ENCODE results near the gene STX10.
"Not testable (repeated sequence)": the region's sequence is repeated elsewhere in the genome, so short reads cannot be mapped to it uniquely, and the experiment has no call there.

- TF ChIP-seq, protein P1, sequence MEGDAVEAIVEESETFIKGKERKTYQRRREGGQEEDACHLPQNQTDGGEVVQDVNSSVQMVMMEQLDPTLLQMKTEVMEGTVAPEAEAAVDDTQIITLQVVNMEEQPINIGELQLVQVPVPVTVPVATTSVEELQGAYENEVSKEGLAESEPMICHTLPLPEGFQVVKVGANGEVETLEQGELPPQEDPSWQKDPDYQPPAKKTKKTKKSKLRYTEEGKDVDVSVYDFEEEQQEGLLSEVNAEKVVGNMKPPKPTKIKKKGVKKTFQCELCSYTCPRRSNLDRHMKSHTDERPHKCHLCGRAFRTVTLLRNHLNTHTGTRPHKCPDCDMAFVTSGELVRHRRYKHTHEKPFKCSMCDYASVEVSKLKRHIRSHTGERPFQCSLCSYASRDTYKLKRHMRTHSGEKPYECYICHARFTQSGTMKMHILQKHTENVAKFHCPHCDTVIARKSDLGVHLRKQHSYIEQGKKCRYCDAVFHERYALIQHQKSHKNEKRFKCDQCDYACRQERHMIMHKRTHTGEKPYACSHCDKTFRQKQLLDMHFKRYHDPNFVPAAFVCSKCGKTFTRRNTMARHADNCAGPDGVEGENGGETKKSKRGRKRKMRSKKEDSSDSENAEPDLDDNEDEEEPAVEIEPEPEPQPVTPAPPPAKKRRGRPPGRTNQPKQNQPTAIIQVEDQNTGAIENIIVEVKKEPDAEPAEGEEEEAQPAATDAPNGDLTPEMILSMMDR (IDR thresholded peaks at IDR 0.05), result not testable (repeated sequence)
- TF ChIP-seq POLR2A (IDR thresholded peaks at IDR 0.05), result not testable (repeated sequence)
Observed at GRCh38 chr19:13185763-13186657, 35.8 kb upstream of the STX10 start.

Measured in testis (tissue), 2 donors.